Ecto neural progenitor cell (in vitro differentiated cells): ENCODE results near the gene TRAPPC12.

Experiments used
- DNase-seq: peaks from one replicate; pipeline ENCODE4 v3.0.0-alpha.2; 2018; ENCODE audit warnings: low spot score

The TRAPPC12 gene

GRCh38 chr2:3408781-3409180 is 29.3 kb downstream of the TRAPPC12 start:
- DNase-seq: no peak

- no peak for DNase-seq
Observed at GRCh38 chr2:3409627-3410170, 30.2 kb downstream of the TRAPPC12 start.

- DNase-seq: no peak
Observed at GRCh38 chr2:3411103-3411502, 31.6 kb downstream of the TRAPPC12 start.

GRCh38 chr2:3413697-3414096 is 34.2 kb downstream of the TRAPPC12 start:
- DNase-seq: no peak

- DNase-seq: no peak
Observed at GRCh38 chr2:3414133-3414860, 34.8 kb downstream of the TRAPPC12 start.

- no peak for DNase-seq
Observed at GRCh38 chr2:3418766-3419404, 39.4 kb downstream of the TRAPPC12 start.

- DNase-seq: no peak
Observed at GRCh38 chr2:3420076-3420768, 40.7 kb downstream of the TRAPPC12 start.

- no peak for DNase-seq
Observed at GRCh38 chr2:3420769-3421397, 41.4 kb downstream of the TRAPPC12 start.

GRCh38 chr2:3421580-3421979 is 42.1 kb downstream of the TRAPPC12 start:
- DNase-seq: no peak

GRCh38 chr2:3422161-3422779 is 42.8 kb downstream of the TRAPPC12 start:
- DNase-seq: no peak

- DNase-seq: peak; percentile 79
Observed at GRCh38 chr2:3423492-3424170, 44.1 kb downstream of the TRAPPC12 start.

- no peak for DNase-seq
Observed at GRCh38 chr2:3424171-3424795, 44.8 kb downstream of the TRAPPC12 start.

GRCh38 chr2:3426615-3427014 is 47.1 kb downstream of the TRAPPC12 start:
- DNase-seq: no peak

- no peak for DNase-seq
Observed at GRCh38 chr2:3427272-3427671, 47.8 kb downstream of the TRAPPC12 start.

- DNase-seq: no peak
Observed at GRCh38 chr2:3428577-3428976, 49.1 kb downstream of the TRAPPC12 start.

GRCh38 chr2:3429066-3429610 is 49.6 kb downstream of the TRAPPC12 start:
- DNase-seq: no peak

- no peak for DNase-seq
Observed at GRCh38 chr2:3430172-3430571, 50.7 kb downstream of the TRAPPC12 start.

GRCh38 chr2:3430740-3431490 is 51.4 kb downstream of the TRAPPC12 start:
- no peak for DNase-seq

- DNase-seq: no peak
Observed at GRCh38 chr2:3432067-3432466, 52.6 kb downstream of the TRAPPC12 start.
